Measurements from ENCODE around the gene ERG. TPM values are rescaled to one million over a fixed set of nuclear protein-coding genes. Genes with fewer than 3 reads are reported as not detected.

Gene ERG
- total RNA-seq, 1 donor from 2014 or later = 118 TPM

GRCh38 chr21:38503583-38503982 lies 5.3 kb upstream of the ERG start:
- peak; percentile 83 for DNase-seq (ENCODE audit: extremely low read depth, low read depth, low spot score)

GRCh38 chr21:38500073-38500472 lies 1.8 kb upstream of the ERG start:
- no peak for DNase-seq (ENCODE audit: extremely low read depth, low read depth, low spot score)

- peak; percentile 90 for DNase-seq (ENCODE audit: extremely low read depth, low read depth, low spot score)
These were observed 1.0 kb upstream of the ERG start for GRCh38 chr21:38499296-38499695.

GRCh38 chr21:38496224-38496623 lies 2.1 kb downstream of the ERG start:
- DNase-seq (ENCODE audit: extremely low read depth, low read depth, low spot score) = no peak

GRCh38 chr21:38495696-38496095 lies 2.6 kb downstream of the ERG start:
- no peak for DNase-seq (ENCODE audit: extremely low read depth, low read depth, low spot score)

- no peak for DNase-seq (ENCODE audit: extremely low read depth, low read depth, low spot score)
These were observed 3.0 kb downstream of the ERG start for GRCh38 chr21:38495242-38495641.

GRCh38 chr21:38494703-38495102 lies 3.6 kb downstream of the ERG start:
- DNase-seq (ENCODE audit: extremely low read depth, low read depth, low spot score) = no peak

- DNase-seq (ENCODE audit: extremely low read depth, low read depth, low spot score) = no peak
These were observed 4.0 kb downstream of the ERG start for GRCh38 chr21:38494251-38494642.

GRCh38 chr21:38493549-38494250 lies 4.6 kb downstream of the ERG start:
- DNase-seq (ENCODE audit: extremely low read depth, low read depth, low spot score) = no peak

GRCh38 chr21:38492007-38492406 lies 6.3 kb downstream of the ERG start:
- DNase-seq (ENCODE audit: extremely low read depth, low read depth, low spot score) = no peak

- no peak for DNase-seq (ENCODE audit: extremely low read depth, low read depth, low spot score)
These were observed 6.7 kb downstream of the ERG start for GRCh38 chr21:38491536-38491935.

GRCh38 chr21:38490411-38491020 lies 7.8 kb downstream of the ERG start:
- DNase-seq (ENCODE audit: extremely low read depth, low read depth, low spot score) = no peak

- DNase-seq (ENCODE audit: extremely low read depth, low read depth, low spot score) = no peak
These were observed 8.5 kb downstream of the ERG start for GRCh38 chr21:38489729-38490128.

- DNase-seq (ENCODE audit: extremely low read depth, low read depth, low spot score) = no peak
These were observed 9.0 kb downstream of the ERG start for GRCh38 chr21:38489271-38489652.

GRCh38 chr21:38488640-38489270 lies 9.5 kb downstream of the ERG start:
- no peak for DNase-seq (ENCODE audit: extremely low read depth, low read depth, low spot score)

GRCh38 chr21:38487901-38488639 lies 10.2 kb downstream of the ERG start:
- DNase-seq (ENCODE audit: extremely low read depth, low read depth, low spot score) = no peak

- DNase-seq (ENCODE audit: extremely low read depth, low read depth, low spot score) = no peak
These were observed 11.6 kb downstream of the ERG start for GRCh38 chr21:38486706-38487105.

GRCh38 chr21:38486221-38486620 lies 12.1 kb downstream of the ERG start:
- no peak for DNase-seq (ENCODE audit: extremely low read depth, low read depth, low spot score)

- DNase-seq (ENCODE audit: extremely low read depth, low read depth, low spot score) = no peak
These were observed 18.4 kb downstream of the ERG start for GRCh38 chr21:38479641-38480525.

- no peak for DNase-seq (ENCODE audit: extremely low read depth, low read depth, low spot score)
These were observed 19.5 kb downstream of the ERG start for GRCh38 chr21:38478782-38479181.

- no peak for DNase-seq (ENCODE audit: extremely low read depth, low read depth, low spot score)
These were observed 21.1 kb downstream of the ERG start for GRCh38 chr21:38477226-38477625.
